Neural crest cell (in vitro differentiated cells): ENCODE results near the gene CLEC16A. TPM values are rescaled to one million over a fixed set of nuclear protein-coding genes. Genes with fewer than 3 reads are reported as not detected.

Experiments
- DNase-seq: peaks from one replicate; pipeline ENCODE4 v3.0.0; 2021; ENCODE audit warnings: low read depth, mixed read lengths, low spot score
- H3K27ac Mint-ChIP-seq: one replicate; pipeline ENCODE4 v1.8.0; 2021; ENCODE audit warnings: mild to moderate bottlenecking, mixed read lengths; ENCODE audit not compliant: unreplicated experiment
- H3K27me3 Mint-ChIP-seq: 2 replicates; pipeline ENCODE4 v1.8.0; 2021; ENCODE audit warnings: low read depth, mild to moderate bottlenecking, mixed read lengths
- H3K36me3 Mint-ChIP-seq: 2 replicates; pipeline ENCODE4 v1.8.0; 2021; ENCODE audit warnings: low read depth, mild to moderate bottlenecking, mixed read lengths
- H3K4me1 Mint-ChIP-seq: 2 replicates; pipeline ENCODE4 v1.8.0; 2021; ENCODE audit warnings: mixed read lengths
- H3K4me3 Mint-ChIP-seq: one replicate; pipeline ENCODE4 v1.8.0; 2021; ENCODE audit warnings: mild to moderate bottlenecking, mixed read lengths
- H3K9me3 Mint-ChIP-seq: 2 replicates; pipeline ENCODE4 v1.8.0; 2021; ENCODE audit warnings: mixed read lengths
- CTCF ChIP-seq: fragments of 200-600 bp; sonication (generic); conservative IDR thresholded peaks from 2 replicates; pipeline ENCODE4 v1.5.0; 2021; ENCODE audit warnings: antibody characterized with exemption, mild to moderate bottlenecking
- total RNA-seq: library from RNA; stranded (reverse); gene quantifications from 2 replicates; pipeline ENCODE4 v1.2.1, GENCODE V29; 2021

CLEC16A gene
- total RNA-seq, 1 donor from 2014 or later: 21.3 TPM

GRCh38 chr16:11125936-11126335 lies 181.6 kb downstream of the CLEC16A start:
- TF ChIP-seq CTCF: no peak
- DNase-seq: no peak
- no peaks in the 10 kb centered on the region for H3K27me3 Mint-ChIP-seq
- no peak overlapping the region for H3K27ac Mint-ChIP-seq
- peaks cover 10% of the 10 kb centered on the region for H3K4me1 Mint-ChIP-seq
- H3K4me3 Mint-ChIP-seq: no peak overlapping the region
- no peaks in the 10 kb centered on the region for H3K9me3 Mint-ChIP-seq
- H3K36me3 Mint-ChIP-seq: peaks cover 6% of the 10 kb centered on the region

GRCh38 chr16:11126399-11127054 lies 182.2 kb downstream of the CLEC16A start:
- Mint-ChIP-seq H3K27ac (peak overlapping the region; percentile 67), H3K4me3 (no peak overlapping the region), H3K36me3 (peaks cover 6% of the 10 kb centered on the region), H3K27me3 (no peaks in the 10 kb centered on the region), H3K9me3 (no peaks in the 10 kb centered on the region), H3K4me1 (peaks cover 10% of the 10 kb centered on the region)
- DNase-seq: no peak
- no peak for TF ChIP-seq CTCF

GRCh38 chr16:11127610-11128195 lies 183.3 kb downstream of the CLEC16A start:
- H3K4me3 Mint-ChIP-seq: no peak overlapping the region
- no peaks in the 10 kb centered on the region for H3K9me3 Mint-ChIP-seq
- H3K27me3 Mint-ChIP-seq: no peaks in the 10 kb centered on the region
- H3K4me1 Mint-ChIP-seq: peaks cover 15% of the 10 kb centered on the region
- no peak for TF ChIP-seq CTCF
- peaks cover 6% of the 10 kb centered on the region for H3K36me3 Mint-ChIP-seq
- no peak overlapping the region for H3K27ac Mint-ChIP-seq
- DNase-seq: no peak

DNA sequence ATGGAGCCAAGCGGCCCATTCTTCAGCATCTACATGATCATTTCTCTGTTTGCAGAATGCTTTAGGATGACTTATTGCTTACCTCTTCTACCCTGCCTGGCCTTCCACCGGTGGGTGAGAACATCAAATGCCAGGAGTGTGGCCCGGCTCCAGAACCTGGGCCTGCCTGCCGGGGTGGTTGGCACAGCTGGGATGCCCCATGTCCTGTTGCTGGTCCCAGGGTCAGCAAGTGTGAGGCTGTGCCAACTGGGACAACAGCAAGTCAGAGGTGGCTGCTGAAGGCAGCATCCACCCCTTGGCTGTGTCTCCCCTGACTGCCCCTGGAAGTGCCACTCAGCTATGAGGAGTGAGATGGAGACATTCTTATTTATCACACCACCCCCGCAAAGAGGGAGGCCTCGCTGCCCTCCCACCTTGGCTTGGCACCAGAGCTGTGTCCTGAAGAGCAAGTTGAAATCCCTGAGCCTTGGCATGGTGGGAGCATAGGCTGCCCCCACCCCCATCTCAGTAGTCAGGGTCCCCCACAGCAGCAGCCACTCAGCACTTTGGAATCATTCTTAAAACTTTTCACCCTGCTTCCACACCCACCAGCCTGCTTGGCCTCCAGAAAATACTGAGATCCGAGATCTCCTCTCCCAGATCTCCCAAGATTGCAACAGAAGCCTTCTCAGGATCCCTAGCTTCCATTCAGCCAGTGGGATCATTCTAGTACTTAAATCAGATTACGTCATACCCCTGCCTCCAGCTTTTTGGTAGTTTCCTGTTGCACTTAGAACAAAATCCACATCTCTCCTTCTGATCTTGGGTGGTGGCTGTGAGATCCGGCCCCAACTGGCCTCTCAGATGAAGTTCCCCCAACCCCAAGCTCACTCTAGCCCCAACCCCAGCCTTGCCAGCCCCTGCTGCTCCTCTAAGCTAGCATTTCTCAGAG lies 184.1 kb downstream of the CLEC16A start:
- Mint-ChIP-seq H3K27ac (peak overlapping the region; percentile 94), H3K9me3 (no peaks in the 10 kb centered on the region), H3K4me3 (no peak overlapping the region), H3K27me3 (no peaks in the 10 kb centered on the region), H3K4me1 (peaks cover 21% of the 10 kb centered on the region), H3K36me3 (peaks cover 6% of the 10 kb centered on the region)
- no peak for TF ChIP-seq CTCF
- DNase-seq: no peak

GRCh38 chr16:11129378-11129781 lies 185.0 kb downstream of the CLEC16A start:
- no peak for TF ChIP-seq CTCF
- Mint-ChIP-seq H3K27ac (no peak overlapping the region), H3K4me1 (peaks cover 25% of the 10 kb centered on the region), H3K27me3 (no peaks in the 10 kb centered on the region), H3K36me3 (peaks cover 6% of the 10 kb centered on the region), H3K4me3 (no peak overlapping the region), H3K9me3 (no peaks in the 10 kb centered on the region)
- no peak for DNase-seq
